SK-N-SH treated with all-trans-retinoic acid at 6 μM for 48 hours (cell line): ENCODE data around the gene POU1F1.

ENCODE experiments used
- ATAC-seq: fragments of 200-7000 bp; cut with Tn5 transposase; 3 replicates; pipeline ENCODE4 v1.9.1; 2020; ENCODE audit warnings: mild to moderate bottlenecking, moderate library complexity
- ARNTL ChIP-seq: fragments of 450-650 bp; formaldehyde crosslinking; IDR thresholded peaks from 2 replicates; pipeline ENCODE4 v1.5.0; 2020; ENCODE audit warnings: low read depth, mild to moderate bottlenecking, moderate library complexity, borderline replicate concordance
- BACH2 ChIP-seq: fragments of 250-450 bp; sonication (Bioruptor Pico); IDR thresholded peaks from 2 replicates; pipeline ENCODE4 v1.9.0; 2021; ENCODE audit warnings: mild to moderate bottlenecking, borderline replicate concordance
- CSDC2 ChIP-seq: fragments of 250-450 bp; sonication (Bioruptor Pico); IDR thresholded peaks from 2 replicates; pipeline ENCODE4 v1.5.0; 2020; ENCODE audit warnings: mild to moderate bottlenecking, moderate library complexity
- ESRRG ChIP-seq: fragments of 250-450 bp; sonication (Bioruptor Pico); IDR thresholded peaks from 2 replicates; pipeline ENCODE4 v1.6.1; 2021; ENCODE audit warnings: mild to moderate bottlenecking
- GLIS3 ChIP-seq: fragments of 250-450 bp; sonication (Bioruptor Pico); IDR thresholded peaks from 2 replicates; pipeline ENCODE4 v1.5.0; 2020; ENCODE audit warnings: mild to moderate bottlenecking, moderate library complexity
- ISL1 ChIP-seq: fragments of 250-450 bp; sonication (Bioruptor Pico); IDR thresholded peaks from 2 replicates; pipeline ENCODE4 v2.1.2; 2022; ENCODE audit warnings: mild to moderate bottlenecking, moderate library complexity
- OSR1 ChIP-seq: fragments of 250-450 bp; sonication (Bioruptor Pico); IDR thresholded peaks from 2 replicates; pipeline ENCODE4 v1.8.0; 2022; ENCODE audit warnings: moderate library complexity, mild to moderate bottlenecking, inconsistent platforms
- PATZ1 ChIP-seq: fragments of 250-450 bp; sonication (Bioruptor Pico); IDR thresholded peaks from 2 replicates; pipeline ENCODE4 v1.8.0; 2020; ENCODE audit warnings: mild to moderate bottlenecking, moderate library complexity, borderline replicate concordance
- POU6F1 ChIP-seq: fragments of 250-450 bp; sonication (Bioruptor Pico); IDR thresholded peaks from 2 replicates; pipeline ENCODE4 v1.8.0; 2021; ENCODE audit warnings: low read depth, mild to moderate bottlenecking, moderate library complexity, borderline replicate concordance
- RARB ChIP-seq: fragments of 250-450 bp; sonication (Bioruptor Pico); IDR thresholded peaks from 2 replicates; pipeline ENCODE4 v1.8.0; 2021; ENCODE audit warnings: mild to moderate bottlenecking, moderate library complexity
- SNAI2 ChIP-seq: fragments of 250-450 bp; sonication (Bioruptor Pico); IDR thresholded peaks from 2 replicates; pipeline ENCODE4 v1.5.0; 2020; ENCODE audit warnings: mild to moderate bottlenecking, moderate library complexity
- TCF4 ChIP-seq: fragments of 250-450 bp; sonication (Bioruptor Pico); IDR thresholded peaks from 2 replicates; pipeline ENCODE4 v1.8.0; 2021; ENCODE audit warnings: mild to moderate bottlenecking, moderate library complexity, borderline replicate concordance
- TOX ChIP-seq: fragments of 250-450 bp; sonication (Bioruptor Pico); IDR thresholded peaks from 2 replicates; pipeline ENCODE4 v1.8.0; 2021; ENCODE audit warnings: mild to moderate bottlenecking, moderate library complexity, borderline replicate concordance
- TSHZ2 ChIP-seq: fragments of 250-450 bp; sonication (Bioruptor Pico); IDR thresholded peaks from 2 replicates; pipeline ENCODE4 v1.5.0; 2020; ENCODE audit warnings: mild to moderate bottlenecking, moderate library complexity
- ZC3H10 ChIP-seq: fragments of 250-450 bp; sonication (Bioruptor Pico); IDR thresholded peaks from 2 replicates; pipeline ENCODE4 v1.5.1; 2021; ENCODE audit warnings: mild to moderate bottlenecking, moderate library complexity
- ZFP3 ChIP-seq: fragments of 250-450 bp; sonication (Bioruptor Pico); IDR thresholded peaks from 2 replicates; pipeline ENCODE4 v1.5.0; 2020; ENCODE audit warnings: mild to moderate bottlenecking, moderate library complexity
- ZFP30 ChIP-seq: fragments of 450-650 bp; formaldehyde crosslinking; IDR thresholded peaks from 2 replicates; pipeline ENCODE4 v1.5.0; 2022; ENCODE audit warnings: mild to moderate bottlenecking, moderate library complexity
- ZNF565 ChIP-seq: fragments of 450-650 bp; formaldehyde crosslinking; conservative IDR thresholded peaks from 2 replicates; pipeline ENCODE4 v1.5.0; 2020; ENCODE audit warnings: low read depth, mild to moderate bottlenecking, moderate library complexity
- ZNF70 ChIP-seq: fragments of 450-650 bp; formaldehyde crosslinking; IDR thresholded peaks from 2 replicates; pipeline ENCODE4 v1.5.0; 2020; ENCODE audit warnings: mild to moderate bottlenecking, moderate library complexity
- ZNF8 ChIP-seq: fragments of 450-650 bp; formaldehyde crosslinking; IDR thresholded peaks from 2 replicates; pipeline ENCODE4 v1.5.0; 2020; ENCODE audit warnings: mild to moderate bottlenecking, moderate library complexity
- TF ChIP-seq, protein P1 (sequence below): fragments of 250-450 bp; sonication (Bioruptor Pico); IDR thresholded peaks from 2 replicates; pipeline ENCODE4 v1.5.1; 2021; ENCODE audit warnings: mild to moderate bottlenecking, moderate library complexity

Gene POU1F1

GRCh38 chr3:87270908-87271700 is 5.3 kb downstream of the POU1F1 start (continued):
- TF ChIP-seq PATZ1 (CRISPR knock-in tag) (no peak), SNAI2 (no peak), ZFP30 (CRISPR knock-in tag) (no peak), ZC3H10 (CRISPR knock-in tag) (no peak), CSDC2 (CRISPR knock-in tag) (no peak)

- ATAC-seq, result no peak
- TF ChIP-seq CSDC2 (CRISPR knock-in tag), result no peak
- no peak for TF ChIP-seq OSR1
- TF ChIP-seq RARB (CRISPR knock-in tag), result no peak
- no peak for TF ChIP-seq ARNTL
- TF ChIP-seq TSHZ2 (CRISPR knock-in tag), result no peak
- TF ChIP-seq ZNF565 (CRISPR knock-in tag), result no peak
- no peak for TF ChIP-seq BACH2 (CRISPR knock-in tag)
- no peak for TF ChIP-seq ZFP30 (CRISPR knock-in tag)
- no peak for TF ChIP-seq ZNF70
- TF ChIP-seq ESRRG (CRISPR knock-in tag), result no peak
- TF ChIP-seq POU6F1, result no peak
- TF ChIP-seq TCF4 (CRISPR knock-in tag), result no peak
- no peak for TF ChIP-seq ZNF8
- TF ChIP-seq ZC3H10 (CRISPR knock-in tag), result no peak
- no peak for TF ChIP-seq ISL1 (CRISPR knock-in tag)
- no peak for TF ChIP-seq GLIS3 (CRISPR knock-in tag)
Observed at GRCh38 chr3:87269723-87270122, 6.7 kb downstream of the POU1F1 start.

- no peak for ATAC-seq
- TF ChIP-seq ZNF8 (no peak), BACH2 (CRISPR knock-in tag) (no peak), ZFP3 (CRISPR knock-in tag) (no peak), RARB (CRISPR knock-in tag) (no peak), TOX (no peak), ARNTL (no peak), POU6F1 (no peak), TSHZ2 (CRISPR knock-in tag) (no peak), ZNF565 (CRISPR knock-in tag) (no peak), CSDC2 (CRISPR knock-in tag) (no peak), ISL1 (CRISPR knock-in tag) (no peak), ZNF70 (no peak), ESRRG (CRISPR knock-in tag) (no peak)
- TF ChIP-seq, protein P1, sequence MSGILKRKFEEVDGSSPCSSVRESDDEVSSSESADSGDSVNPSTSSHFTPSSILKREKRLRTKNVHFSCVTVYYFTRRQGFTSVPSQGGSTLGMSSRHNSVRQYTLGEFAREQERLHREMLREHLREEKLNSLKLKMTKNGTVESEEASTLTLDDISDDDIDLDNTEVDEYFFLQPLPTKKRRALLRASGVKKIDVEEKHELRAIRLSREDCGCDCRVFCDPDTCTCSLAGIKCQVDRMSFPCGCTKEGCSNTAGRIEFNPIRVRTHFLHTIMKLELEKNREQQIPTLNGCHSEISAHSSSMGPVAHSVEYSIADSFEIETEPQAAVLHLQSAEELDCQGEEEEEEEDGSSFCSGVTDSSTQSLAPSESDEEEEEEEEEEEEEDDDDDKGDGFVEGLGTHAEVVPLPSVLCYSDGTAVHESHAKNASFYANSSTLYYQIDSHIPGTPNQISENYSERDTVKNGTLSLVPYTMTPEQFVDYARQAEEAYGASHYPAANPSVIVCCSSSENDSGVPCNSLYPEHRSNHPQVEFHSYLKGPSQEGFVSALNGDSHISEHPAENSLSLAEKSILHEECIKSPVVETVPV (CRISPR knock-in tag), result no peak
Observed at GRCh38 chr3:87268646-87269211, 7.7 kb downstream of the POU1F1 start.
